Activated naive CD4-positive, alpha-beta T cell treated with anti-CD3 and anti-CD28 coated beads, Interleukin-2, amount 50 U/mL, for 16 hours (primary cell): ENCODE measurements around the gene SMG7.

Experiments used
- DNase-seq: peaks from one replicate; pipeline ENCODE4 v3.0.0-alpha.2; 2020

SMG7 gene

DNA sequence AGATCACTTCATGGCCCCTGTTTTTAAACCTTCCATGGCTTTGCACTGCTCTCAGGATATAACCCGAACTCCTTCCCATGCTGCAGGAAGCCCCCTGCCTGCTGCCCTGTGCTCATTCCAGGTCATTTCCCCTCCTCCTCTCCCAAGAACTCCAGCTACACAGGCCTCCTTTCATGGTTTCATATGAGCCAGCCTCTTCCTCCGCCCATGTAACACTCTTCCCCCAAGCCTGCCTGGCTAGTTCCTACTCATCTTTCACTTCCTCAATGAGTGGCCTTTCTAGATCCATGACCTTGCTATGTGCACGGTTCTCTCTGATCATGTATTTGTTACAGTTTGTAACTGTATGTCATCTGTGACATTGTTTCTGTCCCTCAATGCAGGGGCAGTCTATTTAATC, 121.1 kb downstream of the SMG7 start:
- DNase-seq: no peak

DNA sequence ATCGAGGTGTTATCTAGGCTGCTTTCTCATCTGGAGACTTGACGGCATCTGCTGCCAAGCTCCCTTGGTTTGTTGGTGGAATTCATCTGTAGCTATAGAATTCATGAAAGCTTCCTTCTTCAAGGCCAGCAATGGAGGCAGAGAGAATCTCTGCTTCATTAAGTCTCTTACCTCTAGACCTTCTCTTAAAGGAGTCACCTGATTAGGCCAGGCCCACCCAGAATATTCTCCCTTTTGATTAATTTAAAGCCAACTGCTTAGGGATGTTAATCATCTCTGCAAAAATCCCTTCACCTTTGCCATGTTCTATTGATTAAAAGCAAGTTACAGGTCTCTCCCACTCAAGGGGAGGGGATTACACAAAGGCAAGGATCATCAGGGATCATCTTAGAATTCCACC, 123.2 kb downstream of the SMG7 start:
- DNase-seq: no peak

DNA sequence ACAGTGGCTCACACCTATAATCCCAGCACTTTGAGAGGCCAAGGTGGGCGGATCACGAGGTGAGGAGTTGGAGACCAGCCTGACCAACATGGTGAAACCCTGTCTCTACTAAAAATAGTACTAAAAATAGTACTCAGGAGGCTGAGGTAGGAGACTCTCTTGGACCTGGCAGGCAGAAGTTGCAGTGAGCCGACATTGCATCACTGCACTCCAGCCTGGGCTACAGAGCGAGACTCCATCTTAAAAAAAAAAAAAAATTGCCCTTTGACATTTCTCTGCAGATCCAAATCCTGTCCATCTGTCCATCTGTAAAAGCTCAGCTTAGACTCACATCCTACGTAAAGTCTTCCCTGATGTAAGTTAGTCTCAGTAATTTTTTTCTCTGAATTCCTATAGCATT, 124.2 kb downstream of the SMG7 start:
- no peak for DNase-seq

DNA sequence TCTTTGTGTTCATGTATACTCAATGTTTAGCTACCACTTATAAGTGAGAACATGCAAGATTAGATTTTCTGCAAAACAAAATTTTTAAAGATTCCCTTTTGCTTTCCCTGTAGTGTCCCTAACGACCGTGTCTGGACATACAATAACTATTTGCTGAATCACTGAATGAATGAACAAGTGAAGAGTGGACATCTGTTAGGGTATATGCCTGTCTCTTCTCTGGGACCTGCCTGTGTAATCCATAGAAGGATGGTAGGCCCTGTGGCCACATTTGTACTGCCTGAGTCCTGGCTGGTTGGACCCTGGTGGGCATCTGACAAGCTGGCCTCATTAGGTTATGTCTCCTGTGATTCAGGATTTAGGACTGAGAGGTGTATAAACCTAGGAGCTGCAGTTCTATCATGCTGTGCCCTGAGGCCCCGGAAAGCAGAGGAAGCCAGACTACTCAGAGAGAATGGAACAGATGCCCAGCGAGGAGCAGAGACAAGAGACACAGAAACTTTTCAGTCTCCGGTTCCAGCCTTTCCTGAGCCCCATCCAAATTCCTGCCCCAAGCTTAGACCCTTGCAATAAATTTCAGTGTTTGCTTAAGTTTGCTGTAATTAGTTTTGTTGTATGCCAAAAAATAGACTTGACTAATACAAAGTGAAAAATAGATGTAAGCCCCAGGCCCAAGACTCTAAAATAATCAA, 125.5 kb downstream of the SMG7 start:
- no peak for DNase-seq

DNA sequence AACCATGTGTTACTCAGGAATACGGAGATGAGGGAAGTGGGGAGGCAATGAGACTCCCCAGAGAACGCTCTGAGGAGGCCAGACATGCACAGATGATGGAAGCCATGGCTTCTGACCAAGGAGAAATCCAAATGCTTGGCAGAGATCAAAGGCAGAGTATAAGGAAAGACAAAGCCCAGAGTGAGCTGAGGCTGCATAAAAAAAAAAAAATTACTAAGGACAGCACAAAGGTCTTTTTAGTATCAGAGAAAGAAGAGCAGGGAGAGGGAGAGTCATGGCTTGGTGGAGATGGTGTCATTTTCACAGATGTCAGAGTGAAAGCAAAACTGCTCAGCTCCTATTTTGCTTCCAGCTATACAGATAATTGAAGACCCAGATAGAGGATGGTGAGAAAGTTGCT, 126.1 kb downstream of the SMG7 start:
- DNase-seq: no peak

DNA sequence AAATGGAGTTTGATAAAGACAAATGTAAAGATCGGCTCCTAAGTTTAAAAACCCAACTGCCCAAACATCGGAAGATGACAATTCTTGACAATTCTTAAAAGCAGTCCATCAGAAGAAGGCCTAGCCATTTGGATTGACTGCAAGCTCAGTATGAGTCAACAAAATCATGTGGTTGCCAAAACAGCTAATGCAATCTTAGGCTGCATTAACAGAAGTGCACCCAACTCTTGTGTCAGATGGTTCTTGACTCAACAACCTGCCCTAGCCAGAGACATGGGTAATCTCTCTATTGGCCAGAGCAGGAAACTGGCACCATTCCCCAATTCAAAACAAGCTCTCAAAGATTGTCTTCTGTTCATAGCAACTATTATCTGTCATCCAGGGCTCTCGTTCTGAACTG, 127.8 kb downstream of the SMG7 start:
- no peak for DNase-seq

DNA sequence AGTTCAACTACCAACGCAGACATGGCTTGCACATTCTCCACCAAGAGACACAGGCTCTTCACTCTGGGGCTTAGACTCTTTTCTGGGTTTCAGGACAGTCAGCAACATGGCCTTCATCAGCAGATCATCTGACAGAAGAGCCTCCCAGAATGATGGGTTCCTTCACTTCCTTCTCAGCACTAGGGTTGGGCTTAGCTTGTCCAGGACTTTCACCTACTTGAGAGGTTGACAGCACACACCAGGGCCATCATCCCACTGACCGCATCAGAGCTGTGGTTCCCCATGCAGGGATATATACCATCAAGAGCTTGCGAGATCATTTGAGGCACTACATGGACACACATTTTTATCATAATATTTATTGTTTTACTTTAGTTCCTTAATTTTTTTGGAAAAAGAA, 128.3 kb downstream of the SMG7 start:
- DNase-seq: no peak

DNA sequence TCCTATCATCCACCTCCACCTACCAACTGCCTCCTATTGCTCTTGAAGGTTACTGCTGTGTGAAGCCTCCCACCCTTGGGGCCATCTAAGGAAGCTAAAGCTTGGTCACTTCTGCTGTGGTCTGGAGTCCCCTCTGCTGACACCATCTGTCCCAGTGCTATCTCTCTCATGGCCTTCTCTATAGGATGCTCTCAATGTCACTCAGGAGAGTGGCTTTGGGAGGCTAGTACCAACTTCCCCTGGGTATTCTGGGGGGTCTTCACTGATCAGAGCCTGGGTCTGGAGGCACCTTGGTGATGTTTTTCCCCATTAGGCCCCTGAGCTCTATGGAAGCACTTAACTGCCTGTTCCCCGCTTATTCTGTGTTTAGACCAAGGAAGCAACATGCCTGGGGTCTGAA, 130.2 kb downstream of the SMG7 start:
- DNase-seq: no peak
